Astrocyte (in vitro differentiated cells and primary cell): Measurements from ENCODE around the gene HMGB1. TPM values are rescaled to one million over a fixed set of nuclear protein-coding genes. Genes with fewer than 3 reads are reported as not detected.
A peak's percentile ranks its signal among the peaks of the same experiment; 100 is the strongest.

Experiments
- DNase-seq: peaks from one replicate; pipeline ENCODE4 v3.0.0-alpha.2; 2010; ENCODE audit warnings: low read depth
- FAIRE-seq: peaks from 2 replicates; lab custom pipeline; 2011; peaks lifted over from hg19 to GRCh38; lab: Jason Lieb, UNC
- H2AFZ ChIP-seq: 2 replicates; pipeline ENCODE4 v1.6.0; 2012; ENCODE audit warnings: low read depth, low read length, inconsistent platforms
- H3K27ac ChIP-seq: 2 replicates; pipeline ENCODE4 v1.5.1; 2011; ENCODE audit warnings: low read depth, low read length, inconsistent platforms
- H3K27me3 ChIP-seq: 2 replicates; pipeline ENCODE4 v1.6.0; 2011; ENCODE audit warnings: low read length, inconsistent platforms; ENCODE audit not compliant: insufficient read depth
- H3K36me3 ChIP-seq: 2 replicates; pipeline ENCODE4 v1.5.1; 2011; ENCODE audit warnings: low read length, inconsistent platforms; ENCODE audit not compliant: insufficient read depth
- H3K4me1 ChIP-seq: 2 replicates; pipeline ENCODE4 v1.5.1; 2011; ENCODE audit warnings: low read length, inconsistent platforms; ENCODE audit not compliant: insufficient read depth
- H3K4me2 ChIP-seq: 2 replicates; pipeline ENCODE4 v1.6.0; 2012; ENCODE audit warnings: low read length, inconsistent platforms
- H3K4me3 ChIP-seq: 2 replicates; pipeline ENCODE4 v1.5.1; 2011; ENCODE audit warnings: low read depth, mild to moderate bottlenecking, low read length, inconsistent platforms; ENCODE audit not compliant: insufficient read depth
- H3K79me2 ChIP-seq: 2 replicates; pipeline ENCODE4 v1.6.0; 2012; ENCODE audit warnings: mild to moderate bottlenecking, low read length, inconsistent platforms; ENCODE audit not compliant: insufficient read depth
- H3K9ac ChIP-seq: 2 replicates; pipeline ENCODE4 v1.6.0; 2012; ENCODE audit warnings: mild to moderate bottlenecking, low read length, inconsistent platforms
- H3K9me3 ChIP-seq: 2 replicates; pipeline ENCODE4 v1.5.1; 2012; ENCODE audit warnings: low read depth, mild to moderate bottlenecking, low read length, inconsistent platforms; ENCODE audit not compliant: insufficient read depth
- H4K20me1 ChIP-seq: 2 replicates; pipeline ENCODE4 v1.6.0; 2012; ENCODE audit warnings: low read length, inconsistent platforms; ENCODE audit not compliant: insufficient read depth
- H3K27ac Mint-ChIP-seq: one replicate; pipeline ENCODE4 v1.8.0; 2021; ENCODE audit warnings: mild to moderate bottlenecking, mixed read lengths; ENCODE audit not compliant: unreplicated experiment
- H3K27me3 Mint-ChIP-seq: one replicate; pipeline ENCODE4 v1.8.0; 2021; ENCODE audit warnings: low read depth, mixed read lengths; ENCODE audit not compliant: unreplicated experiment
- H3K36me3 Mint-ChIP-seq: one replicate; pipeline ENCODE4 v1.8.0; 2021; ENCODE audit warnings: low read depth, mixed read lengths; ENCODE audit not compliant: unreplicated experiment
- H3K4me1 Mint-ChIP-seq: one replicate; pipeline ENCODE4 v1.8.0; 2021; ENCODE audit warnings: low read depth, mixed read lengths; ENCODE audit not compliant: unreplicated experiment
- H3K4me3 Mint-ChIP-seq: one replicate; pipeline ENCODE4 v1.8.0; 2021; ENCODE audit warnings: mild to moderate bottlenecking, moderate library complexity, mixed read lengths; ENCODE audit not compliant: unreplicated experiment
- H3K9me3 Mint-ChIP-seq: one replicate; pipeline ENCODE4 v1.8.0; 2021; ENCODE audit warnings: mild to moderate bottlenecking, mixed read lengths; ENCODE audit not compliant: unreplicated experiment
- EZH2 ChIP-seq: IDR thresholded peaks from 2 replicates; pipeline ENCODE4 v1.6.1; 2012; ENCODE audit warnings: mild to moderate bottlenecking, low read length, inconsistent platforms; ENCODE audit not compliant: insufficient read depth
- total RNA-seq: library from RNA; stranded (reverse); gene quantifications from 2 replicates; pipeline ENCODE4 v1.2.1, GENCODE V29; 2021
- TF ChIP-seq, protein P1 (sequence below): IDR thresholded peaks from 2 replicates; pipeline ENCODE4 v1.5.1; 2011; ENCODE audit warnings: low read depth, mild to moderate bottlenecking, inconsistent platforms, low read length, moderate library complexity; ENCODE audit not compliant: insufficient read depth

Gene HMGB1
- total RNA-seq, 1 donor from 2014 or later = 200 TPM

DNA sequence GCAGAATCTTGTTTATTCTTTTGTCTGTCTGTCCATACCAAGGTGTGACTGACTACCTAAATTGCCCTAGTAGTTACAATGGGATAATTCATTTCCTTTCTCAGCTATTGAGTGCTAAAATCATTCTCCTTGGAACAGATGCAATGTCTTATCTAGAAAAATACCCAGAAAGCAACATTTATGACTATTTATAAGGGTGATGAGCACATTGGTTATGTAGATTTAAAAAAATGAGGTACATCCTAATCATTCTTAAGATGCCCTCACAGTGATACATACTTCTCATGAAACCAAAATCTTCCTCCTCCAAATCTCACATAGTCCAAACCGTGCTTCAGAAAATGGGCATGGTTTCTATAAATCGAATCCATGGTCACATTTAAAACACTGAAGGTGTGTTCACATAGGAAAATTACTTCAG, 55.0 kb downstream of the HMGB1 start:
- FAIRE-seq (no peak), DNase-seq (peak; percentile 27)
- Histone ChIP-seq H3K79me2 (no peaks in the 10 kb centered on the region), H4K20me1 (no peaks in the 10 kb centered on the region), H3K4me1 (peaks cover 9% of the 10 kb centered on the region), H3K9ac (no peak overlapping the region), H2AFZ (no peak overlapping the region), H3K4me2 (peak overlapping the region; percentile 16), H3K36me3 (no peaks in the 10 kb centered on the region), H3K4me3 (no peak overlapping the region), H3K27ac (no peak overlapping the region), H3K9me3 (no peaks in the 10 kb centered on the region), H3K27me3 (no peaks in the 10 kb centered on the region)
- no peak for TF ChIP-seq EZH2
- TF ChIP-seq, protein P1, sequence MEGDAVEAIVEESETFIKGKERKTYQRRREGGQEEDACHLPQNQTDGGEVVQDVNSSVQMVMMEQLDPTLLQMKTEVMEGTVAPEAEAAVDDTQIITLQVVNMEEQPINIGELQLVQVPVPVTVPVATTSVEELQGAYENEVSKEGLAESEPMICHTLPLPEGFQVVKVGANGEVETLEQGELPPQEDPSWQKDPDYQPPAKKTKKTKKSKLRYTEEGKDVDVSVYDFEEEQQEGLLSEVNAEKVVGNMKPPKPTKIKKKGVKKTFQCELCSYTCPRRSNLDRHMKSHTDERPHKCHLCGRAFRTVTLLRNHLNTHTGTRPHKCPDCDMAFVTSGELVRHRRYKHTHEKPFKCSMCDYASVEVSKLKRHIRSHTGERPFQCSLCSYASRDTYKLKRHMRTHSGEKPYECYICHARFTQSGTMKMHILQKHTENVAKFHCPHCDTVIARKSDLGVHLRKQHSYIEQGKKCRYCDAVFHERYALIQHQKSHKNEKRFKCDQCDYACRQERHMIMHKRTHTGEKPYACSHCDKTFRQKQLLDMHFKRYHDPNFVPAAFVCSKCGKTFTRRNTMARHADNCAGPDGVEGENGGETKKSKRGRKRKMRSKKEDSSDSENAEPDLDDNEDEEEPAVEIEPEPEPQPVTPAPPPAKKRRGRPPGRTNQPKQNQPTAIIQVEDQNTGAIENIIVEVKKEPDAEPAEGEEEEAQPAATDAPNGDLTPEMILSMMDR = no peak
- peaks cover 12% of the 10 kb centered on the region for H3K4me1 Mint-ChIP-seq
- no peak overlapping the region for H3K4me3 Mint-ChIP-seq
- H3K27me3 Mint-ChIP-seq = peaks cover 3% of the 10 kb centered on the region
- no peaks in the 10 kb centered on the region for H3K36me3 Mint-ChIP-seq
- H3K9me3 Mint-ChIP-seq = no peaks in the 10 kb centered on the region
- no peak overlapping the region for H3K27ac Mint-ChIP-seq

DNA sequence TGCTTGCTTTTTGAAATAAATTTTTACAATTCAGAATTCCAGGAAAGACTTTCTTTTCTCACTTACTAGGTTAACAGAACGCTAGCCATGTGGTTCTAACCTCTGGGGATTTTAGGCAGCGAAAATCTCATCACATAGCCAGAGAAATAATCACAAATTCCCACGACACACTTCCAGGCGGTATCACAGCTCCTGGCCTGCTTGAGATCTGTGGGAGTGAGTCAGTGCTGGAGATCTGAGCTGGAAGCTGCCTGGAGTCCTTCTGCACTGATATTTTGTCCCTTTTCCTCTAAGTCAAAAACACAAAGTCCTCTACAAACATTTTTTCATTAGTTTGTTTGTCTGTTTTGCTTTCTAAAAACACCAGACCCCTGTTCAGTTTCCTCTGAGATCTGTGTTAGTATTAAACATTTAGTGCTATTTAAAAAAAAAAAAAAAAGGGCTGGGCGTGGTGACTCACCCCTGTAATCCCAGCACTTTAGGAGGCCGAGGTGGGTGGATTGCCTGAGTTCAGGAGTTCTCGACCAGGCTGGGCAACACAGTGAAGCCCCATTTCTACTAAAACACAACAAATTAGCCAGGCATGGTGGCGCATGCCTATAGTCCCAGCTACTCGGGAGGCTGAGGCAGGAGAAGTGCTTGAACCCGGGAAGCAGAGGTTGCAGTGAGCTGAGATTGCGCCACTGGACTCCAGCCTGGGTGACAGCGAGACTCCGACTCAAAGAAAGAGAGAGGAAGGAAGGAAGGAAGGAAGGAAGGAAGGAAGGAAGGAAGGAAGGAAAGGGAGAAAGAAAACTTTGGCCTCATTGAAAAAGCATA, 55.6 kb downstream of the HMGB1 start:
- H3K27ac Mint-ChIP-seq = peak overlapping the region; percentile 77
- H3K36me3 Mint-ChIP-seq = no peaks in the 10 kb centered on the region
- Histone ChIP-seq H3K27me3 (no peaks in the 10 kb centered on the region), H3K27ac (no peak overlapping the region), H3K4me1 (peaks cover 9% of the 10 kb centered on the region), H2AFZ (no peak overlapping the region), H3K9ac (no peak overlapping the region), H3K4me2 (peak overlapping the region; percentile 16), H3K36me3 (no peaks in the 10 kb centered on the region), H3K4me3 (no peak overlapping the region), H3K9me3 (no peaks in the 10 kb centered on the region), H4K20me1 (no peaks in the 10 kb centered on the region), H3K79me2 (no peaks in the 10 kb centered on the region)
- peaks cover 3% of the 10 kb centered on the region for H3K27me3 Mint-ChIP-seq
- peak; percentile 84 for FAIRE-seq
- H3K9me3 Mint-ChIP-seq = no peaks in the 10 kb centered on the region
- H3K4me1 Mint-ChIP-seq = peaks cover 11% of the 10 kb centered on the region
- peak; percentile 80 for DNase-seq
- TF ChIP-seq, protein P1 = no peak
- no peak for TF ChIP-seq EZH2
- no peak overlapping the region for H3K4me3 Mint-ChIP-seq
